PC-9 (cell line): ENCODE results near the gene HEPH. TPM values are rescaled to one million over a fixed set of nuclear protein-coding genes. Genes with fewer than 3 reads are reported as not detected.
"Not testable (repeated sequence)": the region's sequence is repeated elsewhere in the genome, so short reads cannot be mapped to it uniquely, and the experiment has no call there.

Experiments used
- BruUV-seq: library from RNA; stranded (reverse); fragments of 400-500 nt; replicated peaks from 2 replicates; lab custom pipeline; 2021; lab: Mats Ljungman, UMichigan
- CTCF ChIA-PET: fragments of 300-600 bp; sonication (Branson Sonifier 250); formaldehyde crosslinking; loops from one replicate; lab custom pipeline; 2022; ENCODE audit warnings: antibody characterized with exemption; lab: Charles Lee
- POLR2A ChIA-PET: fragments of 300-600 bp; sonication (Branson Sonifier 250); formaldehyde crosslinking; loops from one replicate; lab custom pipeline; 2022; ENCODE audit warnings: antibody characterized with exemption; ENCODE audit not compliant: unreplicated experiment; lab: Charles Lee
- DNase-seq, 2 experiments: peaks; one replicate each; pipeline versions ENCODE4 v3.0.0 to v3.0.0-alpha.2; 2015 to 2022; ENCODE audit warnings: mixed read lengths in 1 of 2
- H2AFZ ChIP-seq: fragments of 200-600 bp; sonication (generic); 2 replicates; pipeline ENCODE4 v1.8.1; 2017; ENCODE audit warnings: antibody characterized with exemption
- H3F3A ChIP-seq: fragments of 200-600 bp; sonication (generic); 2 replicates; pipeline ENCODE4 v1.8.1; 2017; ENCODE audit warnings: antibody characterized with exemption, mild to moderate bottlenecking, low read depth; ENCODE audit not compliant: insufficient read depth
- H3K27ac ChIP-seq: fragments of 200-600 bp; sonication (generic); 2 replicates; pipeline ENCODE4 v1.6.1; 2016; ENCODE audit warnings: mixed run types
- H3K27me3 ChIP-seq: fragments of 200-600 bp; sonication (generic); 2 replicates; pipeline ENCODE4 v1.6.1; 2016; ENCODE audit warnings: low read depth, mixed run types; ENCODE audit not compliant: insufficient read depth
- H3K36me3 ChIP-seq: fragments of 200-600 bp; sonication (generic); 2 replicates; pipeline ENCODE4 v1.6.1; 2016; ENCODE audit warnings: low read depth, mixed run types
- H3K4me1 ChIP-seq: fragments of 200-600 bp; sonication (generic); replicated peaks from 2 replicates; pipeline ENCODE4 v1.6.1; 2016; ENCODE audit warnings: mixed run types; ENCODE audit not compliant: insufficient read depth
- H3K4me2 ChIP-seq: fragments of 200-600 bp; sonication (generic); 2 replicates; pipeline ENCODE4 v1.6.1; 2017; ENCODE audit warnings: mixed run types
- H3K4me3 ChIP-seq: fragments of 200-600 bp; sonication (generic); 2 replicates; pipeline ENCODE4 v1.6.1; 2016; ENCODE audit warnings: mixed run types
- H3K79me2 ChIP-seq: fragments of 200-600 bp; sonication (generic); 2 replicates; pipeline ENCODE4 v1.6.1; 2017; ENCODE audit warnings: low read depth, mixed run types
- H3K9me2 ChIP-seq: fragments of 200-600 bp; sonication (generic); 2 replicates; pipeline ENCODE4 v1.8.1; 2017; ENCODE audit warnings: mild to moderate bottlenecking; ENCODE audit not compliant: insufficient read depth
- H3K9me3 ChIP-seq: fragments of 200-600 bp; sonication (generic); 2 replicates; pipeline ENCODE4 v1.8.1; 2016; ENCODE audit warnings: low read depth; ENCODE audit not compliant: insufficient read depth
- H4K20me1 ChIP-seq: fragments of 200-600 bp; sonication (generic); 2 replicates; pipeline ENCODE4 v1.8.1; 2017; ENCODE audit not compliant: insufficient read depth
- CTCF ChIP-seq: fragments of 200-600 bp; sonication (generic); conservative IDR thresholded peaks from 2 replicates; pipeline ENCODE4 v1.6.1; 2017; ENCODE audit warnings: mixed run types, antibody characterized with exemption, mild to moderate bottlenecking, moderate library complexity
- EZH2 ChIP-seq: fragments of 200-600 bp; sonication (generic); IDR thresholded peaks from 2 replicates; pipeline ENCODE4 v1.8.0; 2017; ENCODE audit warnings: antibody characterized with exemption, low read depth
- intact Hi-C: fragments of 100-400 bp; cut with micrococcal nuclease; formaldehyde crosslinking; loops from one replicate; pipeline ENCODE4 v1.10.0; 2022; ENCODE audit not compliant: unreplicated experiment
- total RNA-seq: library from RNA; stranded (reverse); gene quantifications from 2 replicates; pipeline ENCODE4 v1.2.3, GENCODE V29; 2021

HEPH gene
- total RNA-seq, 1 experiment from 2014 or later = not detected

GRCh38 chrX:66221856-66222255, 57.8 kb downstream of the HEPH start:
- H3K9me2 ChIP-seq = no peaks in the 10 kb centered on the region
- TF ChIP-seq EZH2 = no peak
- no peak for TF ChIP-seq CTCF
- CTCF ChIA-PET = no interaction called here
- intact Hi-C loops = no loop called here
- H4K20me1 ChIP-seq = no peaks in the 10 kb centered on the region
- H3F3A ChIP-seq = no peaks in the 10 kb centered on the region
- H2AFZ ChIP-seq = no peak overlapping the region
- no peaks in the 10 kb centered on the region for H3K27me3 ChIP-seq
- no peak overlapping the region for H3K4me3 ChIP-seq
- POLR2A ChIA-PET = no interaction called here
- H3K4me2 ChIP-seq = no peak overlapping the region
- no peak for DNase-seq
- BruUV-seq = no TSS peak
- no peaks in the 10 kb centered on the region for H3K4me1 ChIP-seq
- H3K9me3 ChIP-seq = no peaks in the 10 kb centered on the region
- no peak overlapping the region for H3K27ac ChIP-seq
- H3K36me3 ChIP-seq = no peaks in the 10 kb centered on the region
- no peaks in the 10 kb centered on the region for H3K79me2 ChIP-seq

- Histone ChIP-seq H3K4me2 (no peak overlapping the region), H2AFZ (no peak overlapping the region), H4K20me1 (no peaks in the 10 kb centered on the region), H3K27ac (no peak overlapping the region), H3K9me3 (no peaks in the 10 kb centered on the region), H3K36me3 (no peaks in the 10 kb centered on the region), H3K4me1 (no peaks in the 10 kb centered on the region), H3K79me2 (no peaks in the 10 kb centered on the region), H3K27me3 (no peaks in the 10 kb centered on the region), H3K4me3 (no peak overlapping the region), H3K9me2 (no peaks in the 10 kb centered on the region), H3F3A (no peaks in the 10 kb centered on the region)
- no TSS peak for BruUV-seq
- ChIA-PET POLR2A (no interaction called here), CTCF (no interaction called here)
- TF ChIP-seq CTCF (no peak), EZH2 (no peak)
- DNase-seq = no peak
- intact Hi-C loops = no loop called here
Measured at GRCh38 chrX:66232296-66232695, 68.2 kb downstream of the HEPH start.

GRCh38 chrX:66233209-66233608, 69.2 kb downstream of the HEPH start:
- DNase-seq = no peak
- Histone ChIP-seq H3K9me3 (no peaks in the 10 kb centered on the region), H2AFZ (no peak overlapping the region), H3K36me3 (no peaks in the 10 kb centered on the region), H3K27ac (no peak overlapping the region), H4K20me1 (no peaks in the 10 kb centered on the region), H3K79me2 (no peaks in the 10 kb centered on the region), H3K4me1 (no peaks in the 10 kb centered on the region), H3K4me2 (no peak overlapping the region), H3F3A (no peaks in the 10 kb centered on the region), H3K4me3 (no peak overlapping the region), H3K9me2 (no peaks in the 10 kb centered on the region), H3K27me3 (no peaks in the 10 kb centered on the region)
- ChIA-PET CTCF (no interaction called here), POLR2A (no interaction called here)
- intact Hi-C loops = no loop called here
- BruUV-seq = no TSS peak
- TF ChIP-seq CTCF (no peak), EZH2 (no peak)

- intact Hi-C loops, H3K9me3 ChIP-seq, H3K36me3 ChIP-seq, BruUV-seq, H3F3A ChIP-seq, H3K4me2 ChIP-seq, H3K4me3 ChIP-seq, H3K27ac ChIP-seq, H3K9me2 ChIP-seq, H3K27me3 ChIP-seq, H2AFZ ChIP-seq, H3K4me1 ChIP-seq, POLR2A ChIA-PET, CTCF ChIA-PET, H4K20me1 ChIP-seq, H3K79me2 ChIP-seq, DNase-seq: not testable (repeated sequence)
Measured at GRCh38 chrX:66233904-66234303, 69.9 kb downstream of the HEPH start.
